Caco-2 (cell line): Measurements from ENCODE around the gene RBPJ. TPM values are rescaled to one million over a fixed set of nuclear protein-coding genes. Genes with fewer than 3 reads are reported as not detected.

Experiments used
- BruUV-seq: library from RNA; stranded (reverse); fragments of 400-500 nt; replicated peaks from 2 replicates; lab custom pipeline; 2021; lab: Mats Ljungman, UMichigan
- CTCF ChIA-PET: fragments of 300-600 bp; sonication (Branson Sonifier 250); formaldehyde crosslinking; loops from one replicate; lab custom pipeline; 2022; ENCODE audit warnings: antibody characterized with exemption; lab: Charles Lee
- POLR2A ChIA-PET: fragments of 300-600 bp; sonication (Branson Sonifier 250); formaldehyde crosslinking; loops from one replicate; lab custom pipeline; 2022; ENCODE audit warnings: antibody characterized with exemption; lab: Charles Lee
- DNase-seq, 2 experiments: peaks; one replicate each; pipeline versions ENCODE4 v3.0.0 to v3.0.0-alpha.2; 2020 to 2022
- H3K27me3 ChIP-seq: replicated peaks from 2 replicates; pipeline ENCODE4 v1.6.0; 2011; ENCODE audit warnings: low read length; ENCODE audit not compliant: control insufficient read depth, insufficient read depth
- H3K36me3 ChIP-seq: 2 replicates; pipeline ENCODE4 v1.5.1; 2011; ENCODE audit warnings: low read length; ENCODE audit not compliant: control insufficient read depth, insufficient read depth
- H3K4me1 ChIP-seq: fragments of 250-450 bp; sonication (Bioruptor Pico); 2 replicates; pipeline ENCODE4 v1.5.1; 2020; ENCODE audit warnings: mild to moderate bottlenecking
- H3K4me3 ChIP-seq: 2 replicates; pipeline ENCODE4 v1.5.1; 2011; ENCODE audit warnings: low read depth, mild to moderate bottlenecking, control low read depth, low read length
- H3K9me3 ChIP-seq: fragments of 250-450 bp; sonication (Bioruptor Pico); 2 replicates; pipeline ENCODE4 v1.5.1; 2020; ENCODE audit warnings: mild to moderate bottlenecking, moderate library complexity
- H3K27ac Mint-ChIP-seq: one replicate; pipeline ENCODE4 v1.8.0; 2022; ENCODE audit warnings: mixed read lengths; ENCODE audit not compliant: unreplicated experiment
- H3K27me3 Mint-ChIP-seq: one replicate; pipeline ENCODE4 v1.8.0; 2022; ENCODE audit warnings: mixed read lengths; ENCODE audit not compliant: insufficient read depth, unreplicated experiment
- H3K36me3 Mint-ChIP-seq: one replicate; pipeline ENCODE4 v1.8.0; 2022; ENCODE audit warnings: mild to moderate bottlenecking, mixed read lengths; ENCODE audit not compliant: insufficient read depth, unreplicated experiment
- H3K4me1 Mint-ChIP-seq: one replicate; pipeline ENCODE4 v1.8.0; 2022; ENCODE audit warnings: low read depth, mixed read lengths; ENCODE audit not compliant: unreplicated experiment
- H3K4me3 Mint-ChIP-seq: one replicate; pipeline ENCODE4 v1.8.0; 2022; ENCODE audit warnings: mild to moderate bottlenecking, moderate library complexity, mixed read lengths; ENCODE audit not compliant: unreplicated experiment
- H3K9me3 Mint-ChIP-seq: one replicate; pipeline ENCODE4 v1.8.0; 2022; ENCODE audit warnings: mixed read lengths; ENCODE audit not compliant: unreplicated experiment
- intact Hi-C: fragments of 100-400 bp; cut with micrococcal nuclease; formaldehyde crosslinking; loops from one replicate; pipeline ENCODE4 v1.10.0; 2022; ENCODE audit not compliant: unreplicated experiment
- total RNA-seq: library from RNA; stranded (reverse); gene quantifications from 2 replicates; pipeline ENCODE4 v1.2.3, GENCODE V29; 2022
- TF ChIP-seq, protein P1 (sequence below), 2 experiments: fragments of 200-600 bp in 1 of 2; IDR thresholded peaks; 1 replicate in 1 of 2; 2 replicates in 1 of 2; pipeline versions ENCODE4 v1.5.1 to v1.8.0; 2011 to 2022; ENCODE audit warnings: antibody characterized with exemption in 1 of 2, control low read depth in 1 of 2, inconsistent platforms in 1 of 2, low read depth in 1 of 2, low read length in 1 of 2, mild to moderate bottlenecking in 1 of 2, moderate library complexity in 1 of 2; ENCODE audit not compliant: insufficient read depth in 1 of 2, severe bottlenecking in 1 of 2, unreplicated experiment in 1 of 2

Gene RBPJ
- total RNA-seq, 1 experiment from 2014 or later, result 38.8 TPM

DNA sequence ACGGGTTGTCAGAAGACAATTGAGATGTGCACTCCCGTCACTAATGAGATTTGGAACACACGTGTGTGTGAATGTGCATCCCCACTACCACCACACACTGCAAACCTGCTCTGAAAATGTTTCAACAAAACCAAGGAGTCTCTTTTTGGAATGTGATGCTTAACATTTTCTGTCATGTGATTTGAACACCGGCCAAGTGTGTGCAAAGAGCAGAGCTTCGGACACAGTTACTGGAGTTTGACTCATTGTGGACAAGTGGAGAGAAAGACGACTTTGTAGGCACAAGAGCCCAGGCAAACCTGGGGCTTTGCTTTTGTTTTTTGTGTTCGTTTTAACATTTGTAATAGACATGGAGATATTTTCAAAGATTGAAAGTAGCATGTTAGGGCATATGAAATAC, 120.3 kb downstream of the RBPJ start:
- CTCF ChIA-PET, result no interaction called here
- Mint-ChIP-seq H3K27ac (no peak overlapping the region), H3K36me3 (peaks cover 30% of the 10 kb centered on the region), H3K27me3 (no peaks in the 10 kb centered on the region), H3K9me3 (peaks cover 18% of the 10 kb centered on the region), H3K4me3 (no peak overlapping the region), H3K4me1 (peaks cover 9% of the 10 kb centered on the region)
- H3K36me3 ChIP-seq, result no peaks in the 10 kb centered on the region
- intact Hi-C loops, result no loop called here
- no peak for DNase-seq
- POLR2A ChIA-PET, result no interaction called here
- BruUV-seq, result no TSS peak
- peaks cover 22% of the 10 kb centered on the region for H3K4me1 ChIP-seq
- no peaks in the 10 kb centered on the region for H3K27me3 ChIP-seq
- no peaks in the 10 kb centered on the region for H3K9me3 ChIP-seq
- TF ChIP-seq, protein P1, sequence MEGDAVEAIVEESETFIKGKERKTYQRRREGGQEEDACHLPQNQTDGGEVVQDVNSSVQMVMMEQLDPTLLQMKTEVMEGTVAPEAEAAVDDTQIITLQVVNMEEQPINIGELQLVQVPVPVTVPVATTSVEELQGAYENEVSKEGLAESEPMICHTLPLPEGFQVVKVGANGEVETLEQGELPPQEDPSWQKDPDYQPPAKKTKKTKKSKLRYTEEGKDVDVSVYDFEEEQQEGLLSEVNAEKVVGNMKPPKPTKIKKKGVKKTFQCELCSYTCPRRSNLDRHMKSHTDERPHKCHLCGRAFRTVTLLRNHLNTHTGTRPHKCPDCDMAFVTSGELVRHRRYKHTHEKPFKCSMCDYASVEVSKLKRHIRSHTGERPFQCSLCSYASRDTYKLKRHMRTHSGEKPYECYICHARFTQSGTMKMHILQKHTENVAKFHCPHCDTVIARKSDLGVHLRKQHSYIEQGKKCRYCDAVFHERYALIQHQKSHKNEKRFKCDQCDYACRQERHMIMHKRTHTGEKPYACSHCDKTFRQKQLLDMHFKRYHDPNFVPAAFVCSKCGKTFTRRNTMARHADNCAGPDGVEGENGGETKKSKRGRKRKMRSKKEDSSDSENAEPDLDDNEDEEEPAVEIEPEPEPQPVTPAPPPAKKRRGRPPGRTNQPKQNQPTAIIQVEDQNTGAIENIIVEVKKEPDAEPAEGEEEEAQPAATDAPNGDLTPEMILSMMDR (IDR thresholded peaks at IDR 0.05; ENCODE audit: insufficient read depth in 1 of 2, low read depth in 1 of 2, low read length in 1 of 2, severe bottlenecking in 1 of 2, unreplicated experiment in 1 of 2), result no peak
- no peak overlapping the region for H3K4me3 ChIP-seq

DNA sequence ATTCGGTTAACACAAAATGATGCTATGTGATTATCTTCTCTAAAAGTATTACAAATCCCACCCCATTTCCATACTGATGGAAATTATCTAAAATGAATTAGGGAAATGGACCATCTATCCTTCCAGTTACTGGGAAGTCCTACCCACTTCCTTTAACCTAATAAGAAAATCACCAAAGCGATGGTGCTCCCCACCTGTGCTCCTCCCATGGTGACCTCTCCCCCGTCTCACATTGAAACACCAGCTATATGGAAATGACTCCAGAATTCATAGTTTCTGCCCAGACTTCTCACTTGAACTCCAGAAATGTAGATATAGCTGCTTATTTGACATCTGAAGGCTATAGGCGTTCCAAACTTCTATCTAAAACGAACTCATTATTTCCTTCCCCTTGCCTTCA, 121.0 kb downstream of the RBPJ start:
- Mint-ChIP-seq H3K9me3 (peaks cover 18% of the 10 kb centered on the region), H3K27ac (no peak overlapping the region), H3K27me3 (no peaks in the 10 kb centered on the region), H3K4me3 (no peak overlapping the region), H3K4me1 (peaks cover 9% of the 10 kb centered on the region), H3K36me3 (peaks cover 30% of the 10 kb centered on the region)
- no peak for DNase-seq
- Histone ChIP-seq H3K27me3 (no peaks in the 10 kb centered on the region), H3K9me3 (no peaks in the 10 kb centered on the region), H3K4me3 (no peak overlapping the region), H3K4me1 (peaks cover 22% of the 10 kb centered on the region), H3K36me3 (no peaks in the 10 kb centered on the region)
- CTCF ChIA-PET, result no interaction called here
- intact Hi-C loops, result no loop called here
- TF ChIP-seq, protein P1 (IDR thresholded peaks at IDR 0.05; ENCODE audit: insufficient read depth in 1 of 2, low read depth in 1 of 2, low read length in 1 of 2, severe bottlenecking in 1 of 2, unreplicated experiment in 1 of 2), result no peak
- POLR2A ChIA-PET, result no interaction called here
- no TSS peak for BruUV-seq

DNA sequence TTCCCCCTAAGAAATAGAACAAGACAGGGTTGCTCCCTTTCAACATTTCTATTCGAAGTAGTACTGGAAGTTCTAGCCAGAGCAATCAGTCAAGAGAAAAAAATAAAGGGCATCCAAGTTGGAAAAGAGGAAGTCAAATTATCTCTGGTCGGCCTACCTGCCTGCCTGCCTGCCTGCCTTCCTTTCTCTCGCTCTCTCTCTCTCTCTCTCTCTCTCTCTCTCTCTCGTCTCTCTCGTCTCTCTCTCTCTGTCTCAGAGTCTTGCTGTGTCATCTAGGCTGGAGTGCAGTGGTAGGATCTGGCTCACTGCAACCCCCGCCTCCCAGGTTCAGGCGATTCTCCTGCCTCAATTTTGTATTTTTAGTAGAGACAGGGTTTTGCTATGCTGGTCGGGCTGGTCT, 126.6 kb downstream of the RBPJ start:
- Histone ChIP-seq H3K4me1 (peaks cover 14% of the 10 kb centered on the region; the same call in 1 of the 2 replicates), H3K9me3 (no peaks in the 10 kb centered on the region), H3K27me3 (no peaks in the 10 kb centered on the region), H3K36me3 (no peaks in the 10 kb centered on the region), H3K4me3 (no peak overlapping the region)
- POLR2A ChIA-PET, result no interaction called here
- Mint-ChIP-seq H3K9me3 (peaks cover 14% of the 10 kb centered on the region), H3K4me3 (no peak overlapping the region), H3K27me3 (no peaks in the 10 kb centered on the region), H3K4me1 (peaks cover 14% of the 10 kb centered on the region), H3K27ac (no peak overlapping the region), H3K36me3 (peaks cover 14% of the 10 kb centered on the region)
- CTCF ChIA-PET, result no interaction called here
- TF ChIP-seq, protein P1 (IDR thresholded peaks at IDR 0.05; ENCODE audit: insufficient read depth in 1 of 2, low read depth in 1 of 2, low read length in 1 of 2, severe bottlenecking in 1 of 2, unreplicated experiment in 1 of 2), result no peak
- no peak for DNase-seq
- intact Hi-C loops, result no loop called here
- no TSS peak for BruUV-seq
